Articular chondrocyte of knee joint (primary cell): ENCODE results near the gene APMAP. TPM values are rescaled to one million over a fixed set of nuclear protein-coding genes. Genes with fewer than 3 reads are reported as not detected.

Source experiments
- small RNA-seq: library from RNA; depleted of rRNA; stranded (forward); fragments of <200 nt; gene quantifications from one replicate; pipeline ENCODE3, GENCODE V24; 2012
- total RNA-seq: library from RNA; depleted of rRNA; stranded (reverse); fragments of >200 nt; gene quantifications from 2 replicates; pipeline ENCODE4 v1.2.3, GENCODE V29; 2012

The APMAP gene, protein sequence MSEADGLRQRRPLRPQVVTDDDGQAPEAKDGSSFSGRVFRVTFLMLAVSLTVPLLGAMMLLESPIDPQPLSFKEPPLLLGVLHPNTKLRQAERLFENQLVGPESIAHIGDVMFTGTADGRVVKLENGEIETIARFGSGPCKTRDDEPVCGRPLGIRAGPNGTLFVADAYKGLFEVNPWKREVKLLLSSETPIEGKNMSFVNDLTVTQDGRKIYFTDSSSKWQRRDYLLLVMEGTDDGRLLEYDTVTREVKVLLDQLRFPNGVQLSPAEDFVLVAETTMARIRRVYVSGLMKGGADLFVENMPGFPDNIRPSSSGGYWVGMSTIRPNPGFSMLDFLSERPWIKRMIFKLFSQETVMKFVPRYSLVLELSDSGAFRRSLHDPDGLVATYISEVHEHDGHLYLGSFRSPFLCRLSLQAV
- 70.2 and 73.7 TPM in 2 replicates for total RNA-seq

DNA sequence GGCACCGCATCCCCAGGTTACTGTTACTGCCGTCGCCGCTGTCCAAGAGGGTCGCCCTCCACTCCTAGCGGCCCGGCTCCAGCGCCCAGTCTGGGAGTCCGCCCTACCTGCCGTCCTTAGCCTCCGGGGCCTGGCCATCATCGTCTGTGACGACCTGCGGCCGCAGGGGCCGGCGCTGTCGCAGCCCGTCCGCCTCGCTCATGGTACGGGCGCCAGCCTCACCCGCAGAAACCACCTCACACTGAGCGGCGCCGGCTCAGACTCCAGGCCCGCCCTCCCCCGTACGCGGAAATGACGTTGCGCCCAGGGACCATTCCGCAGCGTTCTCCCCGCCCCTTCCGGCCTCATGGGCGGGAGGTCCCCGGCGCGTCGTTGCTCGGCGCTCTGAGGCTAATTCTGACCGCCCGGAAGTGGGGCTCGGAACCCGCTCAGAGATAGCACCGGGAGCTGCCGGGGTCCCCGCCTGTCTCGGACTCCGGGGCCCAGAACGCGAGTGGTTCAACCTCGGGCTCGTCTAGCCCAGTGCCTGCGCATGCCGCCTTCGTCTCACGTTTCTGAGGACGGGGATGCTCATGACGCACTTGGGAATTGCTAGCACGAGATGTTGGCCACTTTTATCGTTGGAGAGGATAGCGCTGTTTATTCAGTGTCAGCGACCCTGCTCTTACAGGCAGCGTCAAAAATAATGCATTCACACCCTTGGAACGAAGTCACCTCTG lies at the start of gene APMAP:
APMAP (minus strand) TSS at position 265 of the 719 bp plus-strand sequence; CDS start at position 202, 63 bp downstream.

DNA sequence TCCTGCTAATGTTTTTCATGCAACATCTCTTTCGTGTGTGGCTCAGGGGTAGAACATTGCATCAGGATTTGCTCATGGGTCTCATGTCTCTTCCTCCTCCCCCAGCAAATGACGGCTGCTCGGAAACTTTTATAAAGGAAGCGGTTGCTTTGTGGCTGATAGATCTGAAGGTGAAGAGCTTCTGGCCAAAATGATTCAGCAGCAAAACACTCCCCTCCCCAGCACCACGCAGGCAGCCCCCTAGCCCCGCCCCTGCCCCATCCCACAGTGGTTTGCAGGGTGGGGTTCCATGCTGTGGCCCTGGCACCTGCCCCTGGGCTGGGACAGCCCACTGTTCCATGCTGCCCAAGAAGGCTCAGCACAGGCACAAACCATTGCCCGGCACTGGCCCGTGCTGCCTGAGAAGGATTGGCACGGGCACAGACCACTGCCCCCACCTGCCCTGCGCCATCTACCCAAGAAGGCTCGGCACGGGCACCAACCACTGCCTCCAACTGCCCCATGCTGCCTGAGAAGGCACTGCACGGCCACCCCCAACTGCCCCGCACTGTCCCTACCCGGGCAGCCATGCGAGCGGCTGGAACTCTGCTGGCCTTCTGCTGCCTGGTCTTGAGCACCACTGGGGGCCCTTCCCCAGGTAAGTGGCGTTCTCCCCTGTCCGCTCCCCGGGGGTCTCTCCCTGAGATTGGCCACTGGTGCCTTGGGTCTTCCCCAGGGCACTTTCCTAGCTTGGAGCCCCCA lies 43.4 kb downstream of the APMAP start, which contains the start of gene CST7:
CST7 (plus strand) TSS at position 331 of the 741 bp plus-strand sequence; CDS start at position 568, 237 bp downstream.

Small RNAs within 50 kb of the gene (small RNA-seq; reads per million reads assigned to genes)
- gene RNU6-1257P = not detected

Other genes starting within 250 kb of the APMAP start
- not detected in 2 replicates for gene CST7, start 43.5 kb downstream of the APMAP start, total RNA-seq
- gene ACSS1, start 65.4 kb upstream of the APMAP start, total RNA-seq = 4.5 and 8.2 TPM in 2 replicates
- not detected in 2 replicates for gene VSX1, start 89.4 kb upstream of the APMAP start, total RNA-seq
- gene ENTPD6, start 203.0 kb upstream of the APMAP start, total RNA-seq = 39.2 and 48.5 TPM in 2 replicates